H9 (cell line): Measurements from ENCODE around the gene C11orf87. TPM values are rescaled to one million over a fixed set of nuclear protein-coding genes. Genes with fewer than 3 reads are reported as not detected.

Experiments
- DNase-seq: peaks from one replicate; pipeline ENCODE4 v3.0.0-alpha.2; 2017
- H2AFZ ChIP-seq: one replicate; pipeline ENCODE4 v1.6.1; 2013; ENCODE audit warnings: mild to moderate bottlenecking, low read length, control low read depth, moderate library complexity
- H2AK5ac ChIP-seq: 2 replicates; pipeline ENCODE4 v1.6.1; 2013; ENCODE audit warnings: low read length, control low read depth, mixed read lengths; ENCODE audit not compliant: insufficient read length
- H2BK120ac ChIP-seq: one replicate; pipeline ENCODE4 v1.6.1; 2013; ENCODE audit warnings: low read depth, mild to moderate bottlenecking, low read length, control low read depth, inconsistent platforms; ENCODE audit not compliant: poor library complexity, severe bottlenecking
- H2BK12ac ChIP-seq: 2 replicates; pipeline ENCODE4 v1.6.1; 2013; ENCODE audit warnings: low read length, control low read depth, mixed read lengths, low read depth; ENCODE audit not compliant: insufficient read length
- H2BK15ac ChIP-seq: 2 replicates; pipeline ENCODE4 v1.6.1; 2013; ENCODE audit warnings: low read depth, low read length, control low read depth
- H2BK20ac ChIP-seq: one replicate; pipeline ENCODE4 v1.6.1; 2013; ENCODE audit warnings: low read depth, mild to moderate bottlenecking, low read length, control low read depth, inconsistent platforms; ENCODE audit not compliant: poor library complexity, severe bottlenecking
- H2BK5ac ChIP-seq: 2 replicates; pipeline ENCODE4 v1.6.1; 2013; ENCODE audit warnings: low read length, control low read depth, mixed read lengths; ENCODE audit not compliant: insufficient read length
- H3K14ac ChIP-seq: 2 replicates; pipeline ENCODE4 v1.6.1; 2013; ENCODE audit warnings: low read length, control low read depth; ENCODE audit not compliant: insufficient read depth
- H3K18ac ChIP-seq: 2 replicates; pipeline ENCODE4 v1.6.1; 2013; ENCODE audit warnings: low read depth, mild to moderate bottlenecking, mixed read lengths, low read length, control low read depth; ENCODE audit not compliant: insufficient read length
- H3K23ac ChIP-seq: 2 replicates; pipeline ENCODE4 v1.6.1; 2013; ENCODE audit warnings: low read length, control low read depth, mixed read lengths, low read depth; ENCODE audit not compliant: insufficient read length
- H3K23me2 ChIP-seq: 2 replicates; pipeline ENCODE4 v1.6.1; 2013; ENCODE audit warnings: low read depth, mild to moderate bottlenecking, mixed read lengths, low read length, control low read depth; ENCODE audit not compliant: insufficient read length, poor library complexity, severe bottlenecking
- H3K27ac ChIP-seq: 2 replicates; pipeline ENCODE4 v1.5.1; 2013; ENCODE audit warnings: low read length, control low read depth, mixed read lengths, low read depth; ENCODE audit not compliant: insufficient read length
- H3K27me3 ChIP-seq: 2 replicates; pipeline ENCODE4 v1.6.1; 2013; ENCODE audit warnings: low read length, control low read depth, inconsistent platforms; ENCODE audit not compliant: insufficient read depth
- H3K4ac ChIP-seq: 2 replicates; pipeline ENCODE4 v1.6.1; 2013; ENCODE audit warnings: low read depth, mild to moderate bottlenecking, control low read depth, inconsistent platforms, low read length, moderate library complexity
- H3K4me1 ChIP-seq: 2 replicates; pipeline ENCODE4 v1.6.1; 2013; ENCODE audit warnings: low read length, control low read depth, inconsistent platforms; ENCODE audit not compliant: insufficient read depth
- H3K4me2 ChIP-seq: 2 replicates; pipeline ENCODE4 v1.6.1; 2013; ENCODE audit warnings: low read length, control low read depth, mixed read lengths; ENCODE audit not compliant: insufficient read length, insufficient read depth
- H3K56ac ChIP-seq: 2 replicates; pipeline ENCODE4 v1.6.1; 2013; ENCODE audit warnings: low read depth, mild to moderate bottlenecking, mixed read lengths, low read length, control low read depth; ENCODE audit not compliant: insufficient read length
- H3K79me1 ChIP-seq: 2 replicates; pipeline ENCODE4 v1.6.1; 2013; ENCODE audit warnings: low read depth, mild to moderate bottlenecking, moderate library complexity, low read length, control low read depth, inconsistent platforms; ENCODE audit not compliant: insufficient read depth, poor library complexity, severe bottlenecking
- H3K79me2 ChIP-seq: 2 replicates; pipeline ENCODE4 v1.6.1; 2013; ENCODE audit warnings: low read length, control low read depth, inconsistent platforms; ENCODE audit not compliant: insufficient read depth
- H3K9ac ChIP-seq: 2 replicates; pipeline ENCODE4 v1.6.1; 2013; ENCODE audit warnings: low read length, control low read depth, mixed read lengths; ENCODE audit not compliant: insufficient read length; ENCODE audit errors: extremely low read depth
- H3K9me3 ChIP-seq: one replicate; pipeline ENCODE4 v1.6.1; 2013; ENCODE audit warnings: low read depth, low read length, inconsistent platforms; ENCODE audit not compliant: control insufficient read depth
- H3T11ph ChIP-seq: one replicate; pipeline ENCODE4 v1.6.1; 2013; ENCODE audit warnings: mild to moderate bottlenecking, low read length, control low read depth, inconsistent platforms
- H4K20me1 ChIP-seq: one replicate; pipeline ENCODE4 v1.6.1; 2013; ENCODE audit not compliant: control insufficient read depth, insufficient read length, insufficient read depth
- H4K5ac ChIP-seq: 2 replicates; pipeline ENCODE4 v1.6.1; 2013; ENCODE audit warnings: low read depth, mild to moderate bottlenecking, mixed read lengths, low read length, control low read depth; ENCODE audit not compliant: insufficient read length
- H4K8ac ChIP-seq: replicated peaks from 2 replicates; pipeline ENCODE4 v1.6.1; 2013; ENCODE audit warnings: low read length, control low read depth, mixed read lengths, low read depth; ENCODE audit not compliant: insufficient read length
- H4K91ac ChIP-seq: 2 replicates; pipeline ENCODE4 v1.6.1; 2013; ENCODE audit warnings: low read depth, mild to moderate bottlenecking, moderate library complexity, mixed read lengths, low read length, control low read depth; ENCODE audit not compliant: insufficient read length
- H3K27ac Mint-ChIP-seq, 3 experiments: 2 replicates in 2 of 3; 3 replicates in 1 of 3; pipeline ENCODE4 v1.8.0; 2020 to 2021; ENCODE audit warnings: mixed read lengths in 3 of 3, mild to moderate bottlenecking in 1 of 3, moderate library complexity in 1 of 3
- H3K27me3 Mint-ChIP-seq: 2 replicates; pipeline ENCODE4 v1.8.0; 2021; ENCODE audit warnings: low read depth, mild to moderate bottlenecking, moderate library complexity, mixed read lengths
- H3K36me3 Mint-ChIP-seq, 3 experiments: 2 replicates in 2 of 3; 3 replicates in 1 of 3; pipeline ENCODE4 v1.8.0; 2020 to 2021; ENCODE audit warnings: low read depth in 3 of 3, mixed read lengths in 3 of 3; ENCODE audit not compliant: insufficient read depth in 1 of 3
- H3K4me1 Mint-ChIP-seq, 2 experiments: 2 replicates each; pipeline ENCODE4 v1.8.0; 2020; ENCODE audit warnings: mixed read lengths in 2 of 2
- H3K4me3 Mint-ChIP-seq, 2 experiments: 2 replicates in 1 of 2; 3 replicates in 1 of 2; pipeline ENCODE4 v1.8.0; 2020 to 2021; ENCODE audit warnings: mild to moderate bottlenecking in 2 of 2, mixed read lengths in 2 of 2, moderate library complexity in 1 of 2
- H3K9me3 Mint-ChIP-seq, 2 experiments: 2 replicates in 1 of 2; 3 replicates in 1 of 2; pipeline ENCODE4 v1.8.0; 2020; ENCODE audit warnings: mild to moderate bottlenecking in 2 of 2, mixed read lengths in 2 of 2, moderate library complexity in 1 of 2
- CTCF ChIP-seq: fragments of 200-600 bp; sonication (generic); conservative IDR thresholded peaks from 3 replicates; pipeline ENCODE4 v1.8.0; 2021; ENCODE audit warnings: antibody characterized with exemption, mild to moderate bottlenecking
- WGBS: extraction: QIAGEN DNeasy Blood & Tissue Kit; methylation state at CpG from one replicate; pipeline ENCODE4 v1.1.7; 2013; ENCODE audit warnings: missing lambda C conversion rate, low lambda C conversion rate, mixed read lengths; ENCODE audit not compliant: insufficient read length; ENCODE audit errors: extremely low coverage; 5-methylcytosine and 5-hydroxymethylcytosine counted together
- total RNA-seq: library from RNA; stranded (reverse); gene quantifications from 2 replicates; pipeline ENCODE4 v1.2.1, GENCODE V29; 2021

Gene C11orf87
- total RNA-seq, 1 experiment from 2014 or later, result 0.11 TPM

DNA sequence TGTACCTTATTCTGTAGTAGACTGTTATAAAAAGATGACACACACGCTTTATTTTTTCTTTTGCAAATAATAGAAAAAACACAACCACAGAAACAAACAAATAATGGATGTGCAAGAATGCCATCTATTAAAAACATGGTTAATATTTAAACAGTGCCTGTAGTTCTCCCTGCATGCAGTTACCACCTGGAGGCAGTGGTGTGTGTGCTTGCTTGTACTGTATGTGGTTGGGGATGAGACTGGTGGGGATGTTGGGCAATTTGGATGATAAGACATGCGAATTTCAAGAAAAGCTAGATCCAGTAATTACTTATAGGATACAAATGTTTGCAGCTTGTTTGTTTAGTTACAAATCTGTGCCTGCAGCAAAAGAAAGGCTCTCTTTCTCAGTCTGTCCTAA lies 3.6 kb downstream of the C11orf87 start:
- Histone ChIP-seq H3K14ac (no peak overlapping the region), H3K4me2 (no peak overlapping the region), H3K9ac (no peak overlapping the region), H4K91ac (no peak overlapping the region), H3K56ac (no peak overlapping the region), H2BK120ac (no peak overlapping the region), H3K9me3 (no peaks in the 10 kb centered on the region), H3K79me1 (no peaks in the 10 kb centered on the region), H3K4ac (no peak overlapping the region), H4K20me1 (no peaks in the 10 kb centered on the region), H3K79me2 (no peaks in the 10 kb centered on the region), H2BK5ac (no peak overlapping the region), H3K23me2 (peaks cover 17% of the 10 kb centered on the region), H3K27me3 (peaks cover 26% of the 10 kb centered on the region; the same call in 1 of the 2 replicates), H3K27ac (no peak overlapping the region), H2BK15ac (no peak overlapping the region), H3K4me1 (no peaks in the 10 kb centered on the region), H4K5ac (no peak overlapping the region), H2BK12ac (no peak overlapping the region), H2AK5ac (no peak overlapping the region), H3K23ac (no peak overlapping the region), H3T11ph (no peak overlapping the region), H2BK20ac (no peak overlapping the region), H4K8ac (no peak overlapping the region), H3K18ac (no peak overlapping the region), H2AFZ (no peak overlapping the region)
- H3K9me3 Mint-ChIP-seq, result no peaks in the 10 kb centered on the region; a peak in 1 of 5 replicates
- H3K4me1 Mint-ChIP-seq, result peaks cover 8 to 19% of the 10 kb centered on the region in 2 experiments
- no peak overlapping the region for H3K4me3 Mint-ChIP-seq
- no CpG with 5 or more reads among the region's 2 CpGs for WGBS
- H3K27me3 Mint-ChIP-seq, result peaks cover 58% of the 10 kb centered on the region
- H3K27ac Mint-ChIP-seq, result no peak overlapping the region
- no peak for TF ChIP-seq CTCF
- peaks cover 0 to 2% (median 0%) of the 10 kb centered on the region in 3 experiments; a peak in 2 of 7 replicates for H3K36me3 Mint-ChIP-seq
- DNase-seq, result no peak
